H1 (cell line): ENCODE results near the gene NAB1. TPM values are rescaled to one million over a fixed set of nuclear protein-coding genes. Genes with fewer than 3 reads are reported as not detected.
A peak's percentile ranks its signal among the peaks of the same experiment; 100 is the strongest.

Experiments used
- CTCF ChIA-PET: fragments of 300-600 bp; sonication (Branson Sonifier 250); formaldehyde crosslinking; loops from one replicate; lab custom pipeline; 2021; ENCODE audit not compliant: partially characterized antibody; lab: Charles Lee
- POLR2A ChIA-PET: fragments of 300-600 bp; sonication (Branson Sonifier 250); formaldehyde crosslinking; loops from one replicate; lab custom pipeline; 2021; ENCODE audit warnings: inconsistent platforms; ENCODE audit not compliant: partially characterized antibody; lab: Charles Lee
- DNase-seq, 2 experiments: peaks; one replicate each; pipeline versions ENCODE4 v3.0.0 to v3.0.0-alpha.2; 2010 to 2022; ENCODE audit warnings: low spot score in 2 of 2, low read depth in 1 of 2, mixed read lengths in 1 of 2
- FAIRE-seq: peaks from 2 replicates; lab custom pipeline; 2011; peaks lifted over from hg19 to GRCh38; lab: Jason Lieb, UNC
- H2AFZ ChIP-seq: 2 replicates; pipeline ENCODE4 v1.8.1; 2012; ENCODE audit warnings: low read length, inconsistent platforms
- H2AK5ac ChIP-seq: 2 replicates; pipeline ENCODE4 v1.6.1; 2013; ENCODE audit warnings: low read depth, low read length
- H2BK120ac ChIP-seq: replicated peaks from 2 replicates; pipeline ENCODE3; 2013; ENCODE audit warnings: low read depth, low read length, inconsistent platforms
- H2BK12ac ChIP-seq: 2 replicates; pipeline ENCODE4 v1.6.1; 2013; ENCODE audit warnings: low read depth, low read length
- H2BK15ac ChIP-seq: 2 replicates; pipeline ENCODE4 v1.6.1; 2013; ENCODE audit warnings: low read length
- H2BK20ac ChIP-seq: 2 replicates; pipeline ENCODE4 v1.6.1; 2013; ENCODE audit warnings: low read length
- H2BK5ac ChIP-seq: 2 replicates; pipeline ENCODE4 v1.6.1; 2013; ENCODE audit warnings: low read depth, low read length
- H3K14ac ChIP-seq: 2 replicates; pipeline ENCODE4 v1.6.1; 2013; ENCODE audit warnings: inconsistent platforms; ENCODE audit not compliant: insufficient read length
- H3K18ac ChIP-seq: 2 replicates; pipeline ENCODE4 v1.6.1; 2013; ENCODE audit warnings: low read length; ENCODE audit errors: extremely low read depth
- H3K23ac ChIP-seq: 2 replicates; pipeline ENCODE4 v1.6.1; 2013; ENCODE audit warnings: inconsistent platforms; ENCODE audit not compliant: insufficient read length
- H3K23me2 ChIP-seq: 2 replicates; pipeline ENCODE4 v1.6.1; 2013; ENCODE audit warnings: low read depth, low read length
- H3K27ac ChIP-seq: 2 replicates; pipeline ENCODE4 v1.6.1; 2011; ENCODE audit warnings: low read depth, low read length, inconsistent platforms
- H3K27me3 ChIP-seq, 4 experiments: replicated peaks in 1 of 4; 1 replicate in 1 of 4; 2 replicates in 3 of 4; pipeline versions ENCODE4 v1.6.1 to v1.8.1; 2011 to 2013; ENCODE audit warnings: low read length in 3 of 4, mild to moderate bottlenecking in 3 of 4, inconsistent platforms in 2 of 4, mixed read lengths in 2 of 4, moderate library complexity in 1 of 4; ENCODE audit not compliant: control insufficient read depth in 3 of 4, insufficient read depth in 3 of 4; ENCODE audit errors: extremely low read depth in 1 of 4
- H3K36me3 ChIP-seq, 4 experiments: 2 replicates each; pipeline versions ENCODE4 v1.6.1 to v1.8.1; 2011 to 2013; ENCODE audit warnings: mild to moderate bottlenecking in 4 of 4, low read length in 3 of 4, moderate library complexity in 2 of 4, control low read depth in 1 of 4, inconsistent platforms in 1 of 4; ENCODE audit not compliant: insufficient read depth in 4 of 4, control insufficient read depth in 2 of 4
- H3K4ac ChIP-seq: replicated peaks from 2 replicates; pipeline ENCODE3; 2013; ENCODE audit warnings: low read length, low read depth, mixed read lengths, inconsistent platforms; ENCODE audit not compliant: insufficient read length
- H3K4me1 ChIP-seq, 4 experiments: replicated peaks in 1 of 4; 1 replicate in 1 of 4; 2 replicates in 3 of 4; pipeline versions ENCODE4 v1.6.1 to v1.8.1; 2011 to 2013; ENCODE audit warnings: low read length in 3 of 4, inconsistent platforms in 2 of 4, mixed read lengths in 1 of 4; ENCODE audit not compliant: insufficient read depth in 4 of 4, control insufficient read depth in 3 of 4
- H3K4me2 ChIP-seq, 2 experiments: 2 replicates each; pipeline versions ENCODE4 v1.6.1 to v1.8.1; 2011 to 2013; ENCODE audit warnings: low read depth in 2 of 2, low read length in 2 of 2, control low read depth in 1 of 2, inconsistent platforms in 1 of 2, mild to moderate bottlenecking in 1 of 2; ENCODE audit not compliant: insufficient read depth in 1 of 2
- H3K4me3 ChIP-seq, 4 experiments: fragments of 200-600, 300-600 bp in 1 of 4; sonication (generic), shearing (Covaris generic), sonication (Bioruptor Twin) in 1 of 4; 2 replicates each; pipeline versions ENCODE4 v1.5.1 to v1.8.1; 2011 to 2016; ENCODE audit warnings: low read length in 4 of 4, low read depth in 3 of 4, control low read depth in 2 of 4, inconsistent platforms in 2 of 4, mild to moderate bottlenecking in 2 of 4, mixed read lengths in 1 of 4, moderate library complexity in 1 of 4; ENCODE audit not compliant: insufficient read depth in 2 of 4; ENCODE audit errors: extremely low read depth in 1 of 4
- H3K56ac ChIP-seq: replicated peaks from 2 replicates; pipeline ENCODE3; 2013; ENCODE audit warnings: low read depth, mild to moderate bottlenecking, mixed read lengths, low read length, inconsistent platforms; ENCODE audit not compliant: insufficient read length
- H3K79me1 ChIP-seq: 2 replicates; pipeline ENCODE4 v1.6.1; 2013; ENCODE audit warnings: low read depth, low read length, control low read depth
- H3K79me2 ChIP-seq, 2 experiments: 2 replicates each; pipeline versions ENCODE4 v1.6.1 to v1.8.1; 2012 to 2013; ENCODE audit warnings: low read length in 2 of 2, mild to moderate bottlenecking in 2 of 2, inconsistent platforms in 1 of 2; ENCODE audit not compliant: insufficient read depth in 2 of 2, control insufficient read depth in 1 of 2
- H3K9ac ChIP-seq, 4 experiments: replicated peaks in 1 of 4; 1 replicate in 1 of 4; 2 replicates in 3 of 4; pipeline versions ENCODE4 v1.6.1 to v1.8.1; 2011 to 2013; ENCODE audit warnings: low read depth in 3 of 4, low read length in 3 of 4, control low read depth in 2 of 4, mild to moderate bottlenecking in 2 of 4, moderate library complexity in 2 of 4, inconsistent platforms in 1 of 4; ENCODE audit errors: extremely low read depth in 1 of 4
- H3K9me3 ChIP-seq, 2 experiments: 2 replicates each; pipeline versions ENCODE4 v1.6.1 to v1.8.1; 2012 to 2013; ENCODE audit warnings: mild to moderate bottlenecking in 2 of 2, moderate library complexity in 2 of 2, control low read depth in 1 of 2, inconsistent platforms in 1 of 2, low read depth in 1 of 2, low read length in 1 of 2, mixed read lengths in 1 of 2; ENCODE audit not compliant: insufficient read depth in 2 of 2
- H4K20me1 ChIP-seq, 2 experiments: replicated peaks in 1 of 2; 2 replicates each; pipeline versions ENCODE3 to v1.8.1; 2011 to 2013; ENCODE audit warnings: inconsistent platforms in 2 of 2, low read length in 2 of 2, mild to moderate bottlenecking in 1 of 2; ENCODE audit not compliant: insufficient read depth in 2 of 2, control insufficient read depth in 1 of 2
- H4K5ac ChIP-seq: 2 replicates; pipeline ENCODE4 v1.6.1; 2013; ENCODE audit warnings: low read length, low read depth, mixed read lengths, inconsistent platforms; ENCODE audit not compliant: insufficient read length
- H4K8ac ChIP-seq: 2 replicates; pipeline ENCODE4 v1.8.0; 2013; ENCODE audit warnings: mild to moderate bottlenecking, moderate library complexity, low read length, inconsistent platforms; ENCODE audit not compliant: insufficient read depth; ENCODE audit errors: extremely low read depth
- H4K91ac ChIP-seq: replicated peaks from 2 replicates; pipeline ENCODE3; 2013; ENCODE audit warnings: low read length, mixed read lengths, inconsistent platforms; ENCODE audit not compliant: insufficient read length
- BRCA1 ChIP-seq: IDR thresholded peaks from 2 replicates; pipeline ENCODE4 v1.6.1; 2012; ENCODE audit warnings: low read depth, low read length, improper control_type of control experiment
- CBX8 ChIP-seq: fragments of 300-800, 300-1000 bp; sonication (generic); IDR thresholded peaks from 2 replicates; pipeline ENCODE4 v1.7.1; 2016; ENCODE audit warnings: low read depth, low read length, borderline replicate concordance
- CREB1 ChIP-seq: IDR thresholded peaks from 2 replicates; pipeline ENCODE4 v1.6.1; 2012; ENCODE audit warnings: inconsistent platforms
- KDM4A ChIP-seq: IDR thresholded peaks from one replicate; pipeline ENCODE4 v1.7.1; 2012; ENCODE audit warnings: low read depth, mild to moderate bottlenecking, moderate library complexity, low read length, inconsistent platforms; ENCODE audit not compliant: severe bottlenecking
- SP1 ChIP-seq: IDR thresholded peaks from 2 replicates; pipeline ENCODE4 v1.6.1; 2011; ENCODE audit warnings: low read depth, low read length
- SP2 ChIP-seq: IDR thresholded peaks from 2 replicates; pipeline ENCODE4 v1.6.1; 2012; ENCODE audit warnings: mild to moderate bottlenecking, low read length, inconsistent platforms
- TAF7 ChIP-seq: optimal IDR thresholded peaks from 2 replicates; pipeline ENCODE3; 2011; ENCODE audit warnings: low read depth, mild to moderate bottlenecking, inconsistent platforms, low read length, moderate library complexity, borderline replicate concordance
- WGBS, 2 experiments: shearing (Covaris generic) in 1 of 2; methylation state at CpG; one replicate each; pipeline versions ENCODE4 v1.1.6 to v1.1.7; 2013 to 2015; ENCODE audit warnings: low lambda C conversion rate in 2 of 2, mixed read lengths in 2 of 2, inconsistent platforms in 1 of 2, low coverage in 1 of 2, missing lambda C conversion rate in 1 of 2; ENCODE audit not compliant: insufficient replicate concordance in 2 of 2, insufficient coverage in 1 of 2, insufficient read length in 1 of 2; ENCODE audit errors: extremely low coverage in 1 of 2, missing lambda C conversion rate in 1 of 2; 5-methylcytosine and 5-hydroxymethylcytosine counted together
- polyA plus RNA-seq, 7 experiments: library from polyadenylated mRNA; depleted of rRNA in 3 of 7; stranded (reverse) in 5 of 7; unstranded in 2 of 7; fragments of >200 nt in 5 of 7; fragments of 200-250 nt in 2 of 7; gene quantifications; 1 replicate in 5 of 7; 2 replicates in 1 of 7; 4 replicates in 1 of 7; pipeline versions ENCODE4 v1.2.1 to v1.2.3, GENCODE V29; 2011 to 2013; ENCODE audit warnings: missing spikeins in 2 of 7, mixed read lengths in 2 of 7
- total RNA-seq: library from RNA; stranded (reverse); fragmentation: NEBNext Ultra II Directional; extraction: Animal tissue kit (Norgen Biotek cat#: 25700); gene quantifications from 2 replicates; pipeline ENCODE4 v1.2.1, GENCODE V29; 2021
- TF ChIP-seq, protein P1 (sequence below): IDR thresholded peaks from 2 replicates; pipeline ENCODE4 v1.6.1; 2011; ENCODE audit warnings: low read length, improper control_type of control experiment
- TF ChIP-seq, protein P2 (sequence below): IDR thresholded peaks from 2 replicates; pipeline ENCODE4 v1.6.1; 2012; ENCODE audit warnings: inconsistent platforms

Gene NAB1
- total and polyA plus RNA-seq, 2 of the 8 experiments (the other 6 are each of a cell fraction or from before 2014, with no cell fraction given) = 8.5 to 28.6 TPM

DNA sequence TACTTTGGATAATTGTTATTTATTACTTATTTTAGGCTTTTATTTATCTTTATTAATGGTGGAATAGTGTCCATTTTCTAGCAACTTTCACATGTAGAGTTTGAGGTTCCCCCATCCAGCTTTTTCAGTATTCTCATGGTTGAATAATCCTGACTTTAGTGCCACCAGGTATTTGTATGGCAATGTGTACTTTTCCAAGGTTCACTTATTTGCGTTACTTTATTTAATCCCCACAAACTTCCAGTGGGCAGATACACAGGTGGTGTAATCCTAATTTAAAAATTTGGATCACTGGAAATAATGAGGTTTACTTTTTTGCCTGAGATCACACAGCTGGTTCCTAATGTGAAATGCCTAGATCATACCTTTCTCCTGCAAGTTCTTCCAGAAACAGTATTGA is 30.5 kb downstream of the NAB1 start:
- Histone ChIP-seq H3K18ac (peak overlapping the region; percentile 76; the same call in 1 of the 2 replicates), H3K56ac (no peak overlapping the region), H3K27ac (no peak overlapping the region), H2BK12ac (no peak overlapping the region), H3K4ac (no peak overlapping the region), H3K9ac (no peak overlapping the region), H3K36me3 (no peaks in the 10 kb centered on the region), H3K14ac (no peak overlapping the region), H3K27me3 (no peaks in the 10 kb centered on the region), H2BK15ac (no peak overlapping the region), H4K20me1 (no peaks in the 10 kb centered on the region), H3K79me1 (no peaks in the 10 kb centered on the region), H2BK20ac (no peak overlapping the region), H3K79me2 (no peaks in the 10 kb centered on the region), H4K91ac (no peak overlapping the region), H3K4me2 (peak overlapping the region in 1 of 2 experiments; percentile 1; a peak in 1 of 4 replicates), H2BK120ac (no peak overlapping the region), H2AK5ac (no peak overlapping the region), H3K4me3 (no peak overlapping the region), H4K5ac (no peak overlapping the region), H2BK5ac (no peak overlapping the region), H4K8ac (no peak overlapping the region), H3K9me3 (no peaks in the 10 kb centered on the region), H3K23me2 (no peaks in the 10 kb centered on the region), H3K4me1 (peaks cover 3 to 12% (median 8%) of the 10 kb centered on the region in 4 experiments; a peak in 5 of 7 replicates), H2AFZ (no peak overlapping the region), H3K23ac (no peak overlapping the region)
- DNase-seq (no peak), FAIRE-seq (no peak)
- 91% methylated on average over 1 of the region's 1 CpG; no CpG with 5 or more reads in 1 of the 2 experiments for WGBS, 2 experiments
- POLR2A ChIA-PET = interaction anchor here (0.6 to 1.6 kb wide), 6 partner anchors 11 to 358 kb away, joined by 3 to 4 read pairs (median 3); no protein-coding TSS in a partner anchor
- CTCF ChIA-PET = interaction anchor here (0.6 to 6.1 kb wide), 28 partner anchors 9 to 336 kb away, joined by 3 to 48 read pairs (median 5); partner anchors contain the start of gene INPP1
- TF ChIP-seq CREB1 (no peak), TAF7 (no peak), CBX8 (no peak), KDM4A (no peak), SP2 (no peak), BRCA1 (no peak), SP1 (no peak)
- TF ChIP-seq, protein P1, sequence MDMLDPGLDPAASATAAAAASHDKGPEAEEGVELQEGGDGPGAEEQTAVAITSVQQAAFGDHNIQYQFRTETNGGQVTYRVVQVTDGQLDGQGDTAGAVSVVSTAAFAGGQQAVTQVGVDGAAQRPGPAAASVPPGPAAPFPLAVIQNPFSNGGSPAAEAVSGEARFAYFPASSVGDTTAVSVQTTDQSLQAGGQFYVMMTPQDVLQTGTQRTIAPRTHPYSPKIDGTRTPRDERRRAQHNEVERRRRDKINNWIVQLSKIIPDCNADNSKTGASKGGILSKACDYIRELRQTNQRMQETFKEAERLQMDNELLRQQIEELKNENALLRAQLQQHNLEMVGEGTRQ = no peak
- TF ChIP-seq, protein P2, sequence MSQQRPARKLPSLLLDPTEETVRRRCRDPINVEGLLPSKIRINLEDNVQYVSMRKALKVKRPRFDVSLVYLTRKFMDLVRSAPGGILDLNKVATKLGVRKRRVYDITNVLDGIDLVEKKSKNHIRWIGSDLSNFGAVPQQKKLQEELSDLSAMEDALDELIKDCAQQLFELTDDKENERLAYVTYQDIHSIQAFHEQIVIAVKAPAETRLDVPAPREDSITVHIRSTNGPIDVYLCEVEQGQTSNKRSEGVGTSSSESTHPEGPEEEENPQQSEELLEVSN = no peak
